Measurements from ENCODE around the gene SOX8.

The SOX8 gene

GRCh38 chr16:987906-988305 lies 6.3 kb downstream of the SOX8 start:
- no peak overlapping the region for H3K9ac ChIP-seq (ENCODE audit: low read length)
- no peaks in the 10 kb centered on the region for H3K9me2 ChIP-seq (ENCODE audit: low read depth, low read length)
- TF ChIP-seq CTCF (IDR thresholded peaks at IDR 0.05; ENCODE audit: low read length) (no peak), EZH2 (IDR thresholded peaks at IDR 0.05; ENCODE audit: borderline replicate concordance, low read length) (no peak)
- no peaks in the 10 kb centered on the region for H3K4me1 ChIP-seq (ENCODE audit: insufficient read depth, low read length, severe bottlenecking)
- no peaks in the 10 kb centered on the region for H4K20me1 ChIP-seq (ENCODE audit: insufficient read depth, low read length)
- H3K36me3 ChIP-seq (ENCODE audit: insufficient read depth, low read length), result no peaks in the 10 kb centered on the region
- no peaks in the 10 kb centered on the region for H3K79me2 ChIP-seq (ENCODE audit: insufficient read depth, low read length)
- H3K4me2 ChIP-seq (ENCODE audit: low read length), result no peak overlapping the region
- H3K27me3 ChIP-seq (ENCODE audit: insufficient read depth, low read length), result no peaks in the 10 kb centered on the region
- no peak overlapping the region for H3K4me3 ChIP-seq (ENCODE audit: low read depth, low read length, poor library complexity, severe bottlenecking)
- no peak overlapping the region for H2AFZ ChIP-seq (ENCODE audit: low read length)
- no peaks in the 10 kb centered on the region for H3F3A ChIP-seq (ENCODE audit: insufficient read depth, low read length)
- H3K27ac ChIP-seq (ENCODE audit: low read depth, low read length, poor library complexity, severe bottlenecking), result no peak overlapping the region
- H3K9me3 ChIP-seq (ENCODE audit: low read length), result no peaks in the 10 kb centered on the region

- no peaks in the 10 kb centered on the region for H3K9me2 ChIP-seq (ENCODE audit: low read depth, low read length)
- no peak overlapping the region for H3K4me2 ChIP-seq (ENCODE audit: low read length)
- H3K9me3 ChIP-seq (ENCODE audit: low read length), result no peaks in the 10 kb centered on the region
- no peaks in the 10 kb centered on the region for H3K36me3 ChIP-seq (ENCODE audit: insufficient read depth, low read length)
- H3K27ac ChIP-seq (ENCODE audit: low read depth, low read length, poor library complexity, severe bottlenecking), result no peak overlapping the region
- no peaks in the 10 kb centered on the region for H4K20me1 ChIP-seq (ENCODE audit: insufficient read depth, low read length)
- no peak overlapping the region for H3K4me3 ChIP-seq (ENCODE audit: low read depth, low read length, poor library complexity, severe bottlenecking)
- no peaks in the 10 kb centered on the region for H3K27me3 ChIP-seq (ENCODE audit: insufficient read depth, low read length)
- H3F3A ChIP-seq (ENCODE audit: insufficient read depth, low read length), result no peaks in the 10 kb centered on the region
- no peaks in the 10 kb centered on the region for H3K4me1 ChIP-seq (ENCODE audit: insufficient read depth, low read length, severe bottlenecking)
- H2AFZ ChIP-seq (ENCODE audit: low read length), result no peak overlapping the region
- TF ChIP-seq EZH2 (IDR thresholded peaks at IDR 0.05; ENCODE audit: borderline replicate concordance, low read length) (no peak), CTCF (IDR thresholded peaks at IDR 0.05; ENCODE audit: low read length) (no peak)
- H3K9ac ChIP-seq (ENCODE audit: low read length), result no peak overlapping the region
- no peaks in the 10 kb centered on the region for H3K79me2 ChIP-seq (ENCODE audit: insufficient read depth, low read length)
These were observed 7.1 kb downstream of the SOX8 start for GRCh38 chr16:988471-989353.

- no peaks in the 10 kb centered on the region for H3K4me1 ChIP-seq (ENCODE audit: insufficient read depth, low read length, severe bottlenecking)
- H3K27me3 ChIP-seq (ENCODE audit: insufficient read depth, low read length), result no peaks in the 10 kb centered on the region
These were observed 7.8 kb downstream of the SOX8 start for GRCh38 chr16:989354-989814.

More at GRCh38 chr16:989354-989814, 7.8 kb downstream of the SOX8 start:
- H4K20me1 ChIP-seq (ENCODE audit: insufficient read depth, low read length), result no peaks in the 10 kb centered on the region
- no peaks in the 10 kb centered on the region for H3K36me3 ChIP-seq (ENCODE audit: insufficient read depth, low read length)
- no peak overlapping the region for H3K4me2 ChIP-seq (ENCODE audit: low read length)
- no peaks in the 10 kb centered on the region for H3F3A ChIP-seq (ENCODE audit: insufficient read depth, low read length)
- TF ChIP-seq CTCF (IDR thresholded peaks at IDR 0.05; ENCODE audit: low read length), result no peak
- TF ChIP-seq EZH2 (IDR thresholded peaks at IDR 0.05; ENCODE audit: borderline replicate concordance, low read length), result no peak
- no peak overlapping the region for H3K4me3 ChIP-seq (ENCODE audit: low read depth, low read length, poor library complexity, severe bottlenecking)
- H2AFZ ChIP-seq (ENCODE audit: low read length), result no peak overlapping the region
- no peak overlapping the region for H3K27ac ChIP-seq (ENCODE audit: low read depth, low read length, poor library complexity, severe bottlenecking)
- H3K9me3 ChIP-seq (ENCODE audit: low read length), result no peaks in the 10 kb centered on the region
- no peaks in the 10 kb centered on the region for H3K9me2 ChIP-seq (ENCODE audit: low read depth, low read length)
- H3K9ac ChIP-seq (ENCODE audit: low read length), result no peak overlapping the region
- H3K79me2 ChIP-seq (ENCODE audit: insufficient read depth, low read length), result no peaks in the 10 kb centered on the region
